DMS153 (cell line): ENCODE measurements around the gene SPATA2.
"Not testable (repeated sequence)": the region's sequence is repeated elsewhere in the genome, so short reads cannot be mapped to it uniquely, and the experiment has no call there.

Experiments
- DNase-seq: peaks from one replicate; lab custom pipeline; 2025; lab: John Stamatoyannopoulos, UW

Gene SPATA2

GRCh38 chr20:49885558-49886332 is 29.6 kb downstream of the SPATA2 start:
- DNase-seq = no peak

GRCh38 chr20:49883246-49883802 is 32.0 kb downstream of the SPATA2 start:
- no peak for DNase-seq

- no peak for DNase-seq
Observed at GRCh38 chr20:49882171-49882970, 33.0 kb downstream of the SPATA2 start.

GRCh38 chr20:49880724-49881445 is 34.4 kb downstream of the SPATA2 start:
- no peak for DNase-seq

GRCh38 chr20:49880177-49880576 is 35.2 kb downstream of the SPATA2 start:
- DNase-seq = no peak

GRCh38 chr20:49878977-49879376 is 36.4 kb downstream of the SPATA2 start:
- no peak for DNase-seq

- DNase-seq = no peak
Observed at GRCh38 chr20:49877386-49877921, 37.9 kb downstream of the SPATA2 start.

- no peak for DNase-seq
Observed at GRCh38 chr20:49874696-49875095, 40.6 kb downstream of the SPATA2 start.

- DNase-seq = no peak
Observed at GRCh38 chr20:49872056-49872455, 43.3 kb downstream of the SPATA2 start.

- no peak for DNase-seq
Observed at GRCh38 chr20:49871391-49871948, 43.9 kb downstream of the SPATA2 start.

GRCh38 chr20:49870261-49870660 is 45.1 kb downstream of the SPATA2 start:
- no peak for DNase-seq

GRCh38 chr20:49868964-49869363 is 46.4 kb downstream of the SPATA2 start:
- no peak for DNase-seq

- DNase-seq = no peak
Observed at GRCh38 chr20:49868538-49868937, 46.8 kb downstream of the SPATA2 start.

GRCh38 chr20:49867453-49868215 is 47.7 kb downstream of the SPATA2 start:
- no peak for DNase-seq

GRCh38 chr20:49866051-49866450 is 49.3 kb downstream of the SPATA2 start:
- no peak for DNase-seq

- DNase-seq = no peak
Observed at GRCh38 chr20:49865559-49865958, 49.8 kb downstream of the SPATA2 start.

GRCh38 chr20:49863666-49864065 is 51.7 kb downstream of the SPATA2 start:
- DNase-seq = no peak

GRCh38 chr20:49862607-49863200 is 52.6 kb downstream of the SPATA2 start:
- DNase-seq = no peak

- DNase-seq = not testable (repeated sequence)
Observed at GRCh38 chr20:49861232-49861631, 54.1 kb downstream of the SPATA2 start.

- DNase-seq = no peak
Observed at GRCh38 chr20:49859807-49860206, 55.5 kb downstream of the SPATA2 start.

- DNase-seq = no peak
Observed at GRCh38 chr20:49859011-49859410, 56.3 kb downstream of the SPATA2 start.
